LNCaP clone FGC (cell line): ENCODE measurements around the gene CFAP61.
A peak's percentile ranks its signal among the peaks of the same experiment; 100 is the strongest.

Experiments used
- DNase-seq: peaks from one replicate; pipeline ENCODE4 v3.0.0-alpha.2; 2011; ENCODE audit warnings: low read depth
- H3K4me3 ChIP-seq: 2 replicates; pipeline ENCODE4 v1.5.1; 2011; ENCODE audit warnings: mild to moderate bottlenecking, low read depth, low read length, control low read depth
- TF ChIP-seq, protein P1 (sequence below): IDR thresholded peaks from 2 replicates; pipeline ENCODE4 v1.5.1; 2012; ENCODE audit warnings: mild to moderate bottlenecking; ENCODE audit not compliant: control insufficient read depth, insufficient read depth; ENCODE audit errors: extremely low read depth

The CFAP61 gene

DNA sequence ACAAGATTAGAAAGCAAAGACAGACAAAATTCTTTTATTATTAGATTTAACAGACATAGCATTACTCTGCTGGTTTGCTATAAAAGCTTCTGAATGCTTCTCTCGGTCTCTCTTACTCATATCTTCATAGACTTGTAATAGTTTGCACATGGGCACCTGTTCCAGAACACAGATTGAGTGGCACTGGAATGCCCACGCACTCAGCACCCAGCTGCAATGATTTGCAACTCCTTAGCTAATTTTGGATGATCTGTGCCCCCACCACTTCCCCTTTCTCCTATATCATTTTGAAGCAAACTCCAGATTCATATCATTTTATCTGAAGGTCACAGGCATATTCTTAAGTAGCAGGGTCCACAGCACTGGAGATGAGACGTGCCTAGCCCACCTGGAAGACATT is 148.8 kb downstream of the CFAP61 start:
- TF ChIP-seq, protein P1, sequence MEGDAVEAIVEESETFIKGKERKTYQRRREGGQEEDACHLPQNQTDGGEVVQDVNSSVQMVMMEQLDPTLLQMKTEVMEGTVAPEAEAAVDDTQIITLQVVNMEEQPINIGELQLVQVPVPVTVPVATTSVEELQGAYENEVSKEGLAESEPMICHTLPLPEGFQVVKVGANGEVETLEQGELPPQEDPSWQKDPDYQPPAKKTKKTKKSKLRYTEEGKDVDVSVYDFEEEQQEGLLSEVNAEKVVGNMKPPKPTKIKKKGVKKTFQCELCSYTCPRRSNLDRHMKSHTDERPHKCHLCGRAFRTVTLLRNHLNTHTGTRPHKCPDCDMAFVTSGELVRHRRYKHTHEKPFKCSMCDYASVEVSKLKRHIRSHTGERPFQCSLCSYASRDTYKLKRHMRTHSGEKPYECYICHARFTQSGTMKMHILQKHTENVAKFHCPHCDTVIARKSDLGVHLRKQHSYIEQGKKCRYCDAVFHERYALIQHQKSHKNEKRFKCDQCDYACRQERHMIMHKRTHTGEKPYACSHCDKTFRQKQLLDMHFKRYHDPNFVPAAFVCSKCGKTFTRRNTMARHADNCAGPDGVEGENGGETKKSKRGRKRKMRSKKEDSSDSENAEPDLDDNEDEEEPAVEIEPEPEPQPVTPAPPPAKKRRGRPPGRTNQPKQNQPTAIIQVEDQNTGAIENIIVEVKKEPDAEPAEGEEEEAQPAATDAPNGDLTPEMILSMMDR, result no peak
- DNase-seq, result no peak
- H3K4me3 ChIP-seq, result no peak overlapping the region

- no peak for DNase-seq
- TF ChIP-seq, protein P1, result no peak
- no peak overlapping the region for H3K4me3 ChIP-seq
Measured at GRCh38 chr20:20201639-20202038, 149.3 kb downstream of the CFAP61 start.

GRCh38 chr20:20202768-20203167 is 150.4 kb downstream of the CFAP61 start:
- H3K4me3 ChIP-seq, result no peak overlapping the region
- TF ChIP-seq, protein P1, result no peak
- no peak for DNase-seq

GRCh38 chr20:20203784-20204183 is 151.5 kb downstream of the CFAP61 start:
- no peak for DNase-seq
- TF ChIP-seq, protein P1, result no peak
- H3K4me3 ChIP-seq, result no peak overlapping the region

GRCh38 chr20:20204256-20204655 is 151.9 kb downstream of the CFAP61 start:
- TF ChIP-seq, protein P1, result no peak
- H3K4me3 ChIP-seq, result no peak overlapping the region
- DNase-seq, result no peak

DNA sequence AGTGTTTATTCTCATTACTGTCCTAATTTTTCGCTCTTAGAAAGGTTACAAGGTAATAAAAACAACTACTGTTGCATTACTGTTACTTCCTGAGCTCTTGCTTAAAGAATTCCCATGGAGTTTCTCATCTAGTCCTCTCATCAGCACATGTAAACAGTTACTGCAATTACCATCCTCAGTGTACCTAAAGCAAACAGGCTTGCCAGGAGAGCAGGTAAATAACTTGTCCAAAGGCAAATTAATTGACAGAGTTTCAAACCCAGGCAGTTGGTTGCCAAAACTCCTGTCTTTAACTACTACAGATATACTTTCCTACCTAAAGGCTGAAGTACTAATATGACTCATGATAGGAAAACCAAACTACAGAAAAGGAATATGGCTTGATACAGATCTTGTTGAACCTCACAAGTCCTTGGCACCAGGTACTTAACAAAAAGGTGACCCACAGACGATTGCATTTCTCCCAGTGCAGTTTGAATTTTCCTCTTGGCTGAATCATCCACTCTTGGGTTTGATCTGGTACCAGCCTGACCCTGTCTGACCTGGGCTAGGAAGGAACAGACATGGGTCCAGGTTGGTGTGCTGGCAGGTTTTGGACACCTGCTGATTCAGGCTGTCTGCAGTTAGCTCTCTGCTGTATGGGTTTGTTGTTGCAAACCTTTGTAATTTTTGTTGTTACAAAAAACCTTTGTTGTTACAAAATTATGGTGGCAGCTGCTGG is 153.0 kb downstream of the CFAP61 start:
- TF ChIP-seq, protein P1, result no peak
- H3K4me3 ChIP-seq, result no peak overlapping the region
- DNase-seq, result peak; percentile 52

GRCh38 chr20:20205862-20206236 is 153.5 kb downstream of the CFAP61 start:
- TF ChIP-seq, protein P1, result no peak
- no peak for DNase-seq
- no peak overlapping the region for H3K4me3 ChIP-seq
